ENCODE measurements around the gene SETBP1.

SETBP1 gene

GRCh38 chr18:45090526-45091140 lies 409.9 kb downstream of the SETBP1 start:
- DNase-seq = no peak

- DNase-seq = no peak
Observed at GRCh38 chr18:45100321-45101105, 419.8 kb downstream of the SETBP1 start.

GRCh38 chr18:45102126-45102525 lies 421.4 kb downstream of the SETBP1 start:
- no peak for DNase-seq

GRCh38 chr18:45102863-45103262 lies 422.2 kb downstream of the SETBP1 start:
- no peak for DNase-seq

- no peak for DNase-seq
Observed at GRCh38 chr18:45103319-45104048, 422.8 kb downstream of the SETBP1 start.

GRCh38 chr18:45104049-45104395 lies 423.3 kb downstream of the SETBP1 start:
- DNase-seq = no peak

- DNase-seq = no peak
Observed at GRCh38 chr18:45106331-45106774, 425.7 kb downstream of the SETBP1 start.

- DNase-seq = no peak
Observed at GRCh38 chr18:45107425-45107824, 426.7 kb downstream of the SETBP1 start.

GRCh38 chr18:45108754-45109153 lies 428.1 kb downstream of the SETBP1 start:
- DNase-seq = no peak

GRCh38 chr18:45109271-45109670 lies 428.6 kb downstream of the SETBP1 start:
- DNase-seq = no peak

GRCh38 chr18:45109706-45110105 lies 429.0 kb downstream of the SETBP1 start:
- DNase-seq = no peak

GRCh38 chr18:45110577-45111501 lies 430.2 kb downstream of the SETBP1 start:
- DNase-seq = no peak

GRCh38 chr18:45111502-45111848 lies 430.8 kb downstream of the SETBP1 start:
- DNase-seq = no peak

- DNase-seq = no peak
Observed at GRCh38 chr18:45112682-45113081, 432.0 kb downstream of the SETBP1 start.

- no peak for DNase-seq
Observed at GRCh38 chr18:45116116-45116515, 435.4 kb downstream of the SETBP1 start.

Measured in T1000 (cell line).